Head of caudate nucleus (tissue), 42 donors: ENCODE data around the gene RAB40B.

ENCODE experiments used
- DNase-seq, 42 donors: peaks; one replicate each; pipeline versions ENCODE4 v3.0.0 to v3.0.0-alpha.2; 2020 to 2021; ENCODE audit warnings: mixed read lengths in 7 of 42
- intact Hi-C: fragments of 100-400 bp; cut with DNase I; formaldehyde crosslinking; loops from one replicate; pipeline ENCODE4 v1.15.0; 2022

The RAB40B gene

GRCh38 chr17:82720204-82720603, 21.7 kb upstream of the RAB40B start:
- DNase-seq = no peak
- intact Hi-C loops = no loop called here

- DNase-seq = no peak
- intact Hi-C loops = loop anchor here (10.0 kb wide), 1 partner anchor 46 kb away; no protein-coding TSS in a partner anchor
Measured at GRCh38 chr17:82718986-82719685, 20.6 kb upstream of the RAB40B start.

GRCh38 chr17:82716203-82717010, 17.9 kb upstream of the RAB40B start, which contains the start of gene FN3KRP:
Gene FN3KRP (plus strand): TSS chr17:82716706. CDS start chr17:82716756, 50 bp downstream.
- intact Hi-C loops = loop anchor here (10.0 kb wide), 1 partner anchor 48 kb away; no protein-coding TSS in a partner anchor
- DNase-seq = peak; percentile 78 to 99 (median 94)

GRCh38 chr17:82713071-82713723, 14.7 kb upstream of the RAB40B start:
- peak in 2 of 42 donors; percentile 40 to 46 for DNase-seq
- intact Hi-C loops = loop anchor here (10.0 kb wide), 1 partner anchor 52 kb away; no protein-coding TSS in a partner anchor

GRCh38 chr17:82710499-82711232, 12.2 kb upstream of the RAB40B start:
- intact Hi-C loops = loop anchor here (10.0 kb wide), 1 partner anchor 54 kb away; no protein-coding TSS in a partner anchor

GRCh38 chr17:82709676-82710498, 11.4 kb upstream of the RAB40B start:
- DNase-seq = no peak
- intact Hi-C loops = loop anchor here (10.0 kb wide), 1 partner anchor 55 kb away; no protein-coding TSS in a partner anchor

More at GRCh38 chr17:82710499-82711232, 12.2 kb upstream of the RAB40B start:
- DNase-seq = no peak

GRCh38 chr17:82709024-82709675, 10.7 kb upstream of the RAB40B start:
- intact Hi-C loops = no loop called here
- DNase-seq = no peak

GRCh38 chr17:82705756-82706155, 7.3 kb upstream of the RAB40B start:
- DNase-seq = no peak
- intact Hi-C loops = no loop called here

- intact Hi-C loops = no loop called here
- no peak for DNase-seq
Measured at GRCh38 chr17:82704886-82705285, 6.4 kb upstream of the RAB40B start.

GRCh38 chr17:82703935-82704865, 5.7 kb upstream of the RAB40B start:
- intact Hi-C loops = no loop called here
- no peak for DNase-seq

GRCh38 chr17:82703036-82703745, 4.7 kb upstream of the RAB40B start:
- intact Hi-C loops = no loop called here
- DNase-seq = no peak

GRCh38 chr17:82702231-82702927, 3.9 kb upstream of the RAB40B start:
- intact Hi-C loops = no loop called here
- DNase-seq = peak in 4 of 42 donors; percentile 43 to 71 (median 50)

- no peak for DNase-seq
- intact Hi-C loops = loop anchor here (2.0 to 5.0 kb wide), 2 partner anchors 37 to 52 kb away; partner anchors contain the start of gene WDR45B
Measured at GRCh38 chr17:82699551-82699950, 1.1 kb upstream of the RAB40B start.

- no peak for DNase-seq
- intact Hi-C loops = loop anchor here (2.0 to 5.0 kb wide), 2 partner anchors 38 to 52 kb away; partner anchors contain the start of gene WDR45B
Measured at GRCh38 chr17:82698974-82699442, 510 bp upstream of the RAB40B start.

GRCh38 chr17:82697808-82698064, 762 bp downstream of the RAB40B start:
- intact Hi-C loops = loop anchor here (2.0 to 5.0 kb wide), 2 partner anchors 39 to 50 kb away; partner anchors contain the start of gene WDR45B
- no peak for DNase-seq
